Sigmoid colon (tissue), 4 donors: ENCODE measurements around the gene ZNF700.

ENCODE experiments used
- CTCF ChIP-seq, 4 experiments: fragments of 450-650 bp in 3 of 4; fragments of 200-600 bp in 1 of 4; IDR thresholded peaks; one replicate each; pipeline ENCODE4 v1.5.1; 2016 to 2019; ENCODE audit warnings: antibody characterized with exemption in 4 of 4, mild to moderate bottlenecking in 3 of 4, moderate library complexity in 2 of 4
- POLR2A ChIP-seq, 2 donors: fragments of 450-650 bp; IDR thresholded peaks; one replicate each; pipeline ENCODE4 v1.6.1; 2016; ENCODE audit warnings: antibody characterized with exemption in 2 of 2, mild to moderate bottlenecking in 2 of 2, moderate library complexity in 2 of 2
- POLR2AphosphoS5 ChIP-seq, 4 donors: sonication (generic); formaldehyde crosslinking; IDR thresholded peaks; one replicate each; pipeline ENCODE4 v1.6.1; 2017; ENCODE audit warnings: antibody characterized with exemption in 4 of 4

- TF ChIP-seq POLR2AphosphoS5 (IDR thresholded peaks at IDR 0.05) (no peak), CTCF (IDR thresholded peaks at IDR 0.05) (no peak), POLR2A (IDR thresholded peaks at IDR 0.05) (no peak)
Measured at GRCh38 chr19:11944656-11945055, 19.7 kb downstream of the ZNF700 start.
